HAP-1 (cell line): ENCODE data around the gene TMEM88.

Experiments
- DNase-seq, 2 experiments: peaks; one replicate each; pipeline ENCODE4 v3.0.0-alpha.2; 2016 to 2020; ENCODE audit warnings: low spot score in 2 of 2
- H3K27me3 ChIP-seq: fragments of 250-450 bp; sonication (Bioruptor Pico); 2 replicates; pipeline ENCODE4 v1.5.1; 2020; ENCODE audit warnings: low read depth, mild to moderate bottlenecking, moderate library complexity
- H3K36me3 ChIP-seq: fragments of 250-450 bp; sonication (Bioruptor Pico); replicated peaks from 2 replicates; pipeline ENCODE4 v1.5.1; 2020; ENCODE audit warnings: mild to moderate bottlenecking
- H3K4me1 ChIP-seq: fragments of 250-450 bp; sonication (Bioruptor Pico); 2 replicates; pipeline ENCODE4 v1.5.1; 2020; ENCODE audit warnings: mild to moderate bottlenecking
- H3K4me3 ChIP-seq: fragments of 250-450 bp; sonication (Bioruptor Pico); 2 replicates; pipeline ENCODE4 v1.5.1; 2020; ENCODE audit warnings: mild to moderate bottlenecking, moderate library complexity
- H3K9me3 ChIP-seq: fragments of 250-450 bp; sonication (Bioruptor Pico); 2 replicates; pipeline ENCODE4 v1.5.1; 2020; ENCODE audit warnings: mild to moderate bottlenecking, moderate library complexity
- in situ Hi-C: fragments of 300-500 bp; cut with MboI; formaldehyde crosslinking; loops from 3 replicates; pipeline ENCODE4 v1.14.3; 2020; ENCODE audit warnings: low sequenced_read_pairs, inconsistent platforms, mixed read lengths

Gene TMEM88

GRCh38 chr17:7823581-7824001 lies 31.3 kb upstream of the TMEM88 start:
- no peaks in the 10 kb centered on the region for H3K27me3 ChIP-seq
- no peaks in the 10 kb centered on the region for H3K9me3 ChIP-seq
- DNase-seq, result no peak
- no peaks in the 10 kb centered on the region for H3K36me3 ChIP-seq
- peaks cover 12% of the 10 kb centered on the region for H3K4me1 ChIP-seq
- in situ Hi-C loops, result no loop called here
- H3K4me3 ChIP-seq, result no peak overlapping the region

- no peak for DNase-seq
- no peaks in the 10 kb centered on the region for H3K27me3 ChIP-seq
- H3K4me1 ChIP-seq, result peaks cover 12% of the 10 kb centered on the region
- H3K9me3 ChIP-seq, result no peaks in the 10 kb centered on the region
- no peaks in the 10 kb centered on the region for H3K36me3 ChIP-seq
- H3K4me3 ChIP-seq, result no peak overlapping the region
- in situ Hi-C loops, result no loop called here
Observed at GRCh38 chr17:7824021-7824924, 30.6 kb upstream of the TMEM88 start.

- no peaks in the 10 kb centered on the region for H3K9me3 ChIP-seq
- H3K4me3 ChIP-seq, result no peak overlapping the region
- peaks cover 12% of the 10 kb centered on the region for H3K4me1 ChIP-seq
- DNase-seq, result no peak
- no peaks in the 10 kb centered on the region for H3K36me3 ChIP-seq
- in situ Hi-C loops, result no loop called here
- H3K27me3 ChIP-seq, result no peaks in the 10 kb centered on the region
Observed at GRCh38 chr17:7825206-7825990, 29.5 kb upstream of the TMEM88 start.

GRCh38 chr17:7830616-7831015 lies 24.2 kb upstream of the TMEM88 start:
- no peaks in the 10 kb centered on the region for H3K36me3 ChIP-seq
- in situ Hi-C loops, result no loop called here
- no peak overlapping the region for H3K4me3 ChIP-seq
- no peaks in the 10 kb centered on the region for H3K9me3 ChIP-seq
- peaks cover 16% of the 10 kb centered on the region for H3K4me1 ChIP-seq
- no peaks in the 10 kb centered on the region for H3K27me3 ChIP-seq
- DNase-seq, result no peak

- Histone ChIP-seq H3K9me3 (no peaks in the 10 kb centered on the region), H3K36me3 (no peaks in the 10 kb centered on the region), H3K4me3 (no peak overlapping the region), H3K27me3 (no peaks in the 10 kb centered on the region), H3K4me1 (peaks cover 15% of the 10 kb centered on the region)
- no peak for DNase-seq
- in situ Hi-C loops, result no loop called here
Observed at GRCh38 chr17:7831233-7831632, 23.6 kb upstream of the TMEM88 start.

GRCh38 chr17:7832431-7832830 lies 22.4 kb upstream of the TMEM88 start:
- in situ Hi-C loops, result no loop called here
- Histone ChIP-seq H3K4me3 (no peak overlapping the region), H3K4me1 (peaks cover 10% of the 10 kb centered on the region), H3K36me3 (no peaks in the 10 kb centered on the region), H3K9me3 (no peaks in the 10 kb centered on the region), H3K27me3 (no peaks in the 10 kb centered on the region)
- DNase-seq, result no peak

GRCh38 chr17:7833011-7833794 lies 21.7 kb upstream of the TMEM88 start:
- DNase-seq, result no peak
- no peaks in the 10 kb centered on the region for H3K27me3 ChIP-seq
- in situ Hi-C loops, result no loop called here
- H3K9me3 ChIP-seq, result no peaks in the 10 kb centered on the region
- H3K4me1 ChIP-seq, result peaks cover 14% of the 10 kb centered on the region
- H3K36me3 ChIP-seq, result no peaks in the 10 kb centered on the region
- peak overlapping the region; percentile 55 for H3K4me3 ChIP-seq

GRCh38 chr17:7833795-7834541 lies 20.9 kb upstream of the TMEM88 start, which contains the start of gene KDM6B:
TSS of gene KDM6B (plus strand) at chr17:7834217. CDS start at chr17:7845555, 11,338 bp downstream.
- peaks cover 20% of the 10 kb centered on the region for H3K4me1 ChIP-seq
- H3K27me3 ChIP-seq, result no peaks in the 10 kb centered on the region
- peak; percentile 93 to 95 for DNase-seq
- no peaks in the 10 kb centered on the region for H3K9me3 ChIP-seq
- no peaks in the 10 kb centered on the region for H3K36me3 ChIP-seq
- peak within 1 kb of the TSS; percentile 55 for H3K4me3 ChIP-seq
- in situ Hi-C loops, result no loop called here

GRCh38 chr17:7834542-7834956 lies 20.3 kb upstream of the TMEM88 start:
- in situ Hi-C loops, result no loop called here
- Histone ChIP-seq H3K27me3 (no peaks in the 10 kb centered on the region), H3K9me3 (no peaks in the 10 kb centered on the region), H3K4me1 (peaks cover 23% of the 10 kb centered on the region), H3K4me3 (peak overlapping the region; percentile 55), H3K36me3 (no peaks in the 10 kb centered on the region)
- DNase-seq, result no peak

GRCh38 chr17:7834957-7835813 lies 19.7 kb upstream of the TMEM88 start:
- Histone ChIP-seq H3K9me3 (no peaks in the 10 kb centered on the region), H3K4me1 (peaks cover 28% of the 10 kb centered on the region), H3K27me3 (no peaks in the 10 kb centered on the region), H3K4me3 (peak overlapping the region; percentile 55), H3K36me3 (no peaks in the 10 kb centered on the region)
- peak; percentile 96 to 99 for DNase-seq
- in situ Hi-C loops, result no loop called here

GRCh38 chr17:7835814-7836595 lies 18.9 kb upstream of the TMEM88 start:
- H3K4me3 ChIP-seq, result peak overlapping the region; percentile 55
- peaks cover 36% of the 10 kb centered on the region for H3K4me1 ChIP-seq
- H3K36me3 ChIP-seq, result 0 out of 2 replicates have a peak, but pooled peaks cover 4% of the 10 kb centered on the region
- in situ Hi-C loops, result no loop called here
- DNase-seq, result peak; percentile 46 to 81
- no peaks in the 10 kb centered on the region for H3K9me3 ChIP-seq
- H3K27me3 ChIP-seq, result no peaks in the 10 kb centered on the region
